A549 (cell line): ENCODE results near the gene SELENOM. TPM values are rescaled to one million over a fixed set of nuclear protein-coding genes. Genes with fewer than 3 reads are reported as not detected.

ENCODE experiments used
- ATAC-seq, 2 experiments: fragments of 200-7000 bp in 1 of 2; fragments of >200 bp in 1 of 2; cut with Nextera tagmentation in 1 of 2; cut with Tn5 transposase in 1 of 2; 3 replicates each; pipeline versions ENCODE4 v1.8.0 to v1.9.1; 2018 to 2020; ENCODE audit warnings: mild to moderate bottlenecking in 1 of 2, moderate library complexity in 1 of 2
- CTCF ChIA-PET: fragments of 300-600 bp; sonication (Branson Sonifier 250); formaldehyde crosslinking; extraction: SDS; loops from one replicate; lab custom pipeline; 2021; ENCODE audit warnings: antibody characterized with exemption, inconsistent platforms; lab: Yijun Ruan, JAX
- POLR2A ChIA-PET: fragments of 350-600 bp; formaldehyde crosslinking; extraction: SDS; loops from one replicate; lab custom pipeline; 2021; ENCODE audit warnings: antibody characterized with exemption, inconsistent platforms; lab: Yijun Ruan, JAX
- DNase-seq, 2 experiments: peaks; one replicate each; pipeline versions ENCODE4 v3.0.0 to v3.0.0-alpha.2; 2011 to 2016; ENCODE audit warnings: low read depth in 1 of 2, low spot score in 1 of 2
- FAIRE-seq: peaks from 2 replicates; lab custom pipeline; 2011; peaks lifted over from hg19 to GRCh38; lab: Jason Lieb, UNC
- H3K27ac ChIP-seq, 2 experiments: fragments of >200 bp; sonication (Bioruptor Twin); formaldehyde crosslinking; 3 replicates each; pipeline ENCODE4 v1.5.1; 2016 to 2017
- H3K4me1 ChIP-seq: fragments of >200 bp; sonication (Bioruptor Twin); formaldehyde crosslinking; 3 replicates; pipeline ENCODE4 v1.6.1; 2016
- H3K4me2 ChIP-seq: fragments of >200 bp; sonication (Bioruptor Twin); formaldehyde crosslinking; 3 replicates; pipeline ENCODE4 v1.6.1; 2016
- H3K4me3 ChIP-seq: fragments of >200 bp; sonication (Bioruptor Twin); formaldehyde crosslinking; 3 replicates; pipeline ENCODE4 v1.5.1; 2016
- H3K9me3 ChIP-seq: fragments of >200 bp; sonication (Bioruptor Twin); formaldehyde crosslinking; 3 replicates; pipeline ENCODE4 v1.6.1; 2016
- EHF ChIP-seq: fragments of 250-450 bp; sonication (Bioruptor Pico); IDR thresholded peaks from 2 replicates; pipeline ENCODE4 v1.5.0; 2020; ENCODE audit warnings: mild to moderate bottlenecking
- MYC ChIP-seq: IDR thresholded peaks from 2 replicates; pipeline ENCODE4 v1.6.1; 2012; ENCODE audit warnings: mild to moderate bottlenecking, inconsistent platforms, low read length, improper control_type of control experiment, borderline replicate concordance
- NFE2L2 ChIP-seq: fragments of 150-350 bp; conservative IDR thresholded peaks from 2 replicates; pipeline ENCODE4 v1.6.1; 2014; ENCODE audit warnings: low read length
- POLR2A ChIP-seq: IDR thresholded peaks from 2 replicates; pipeline ENCODE4 v1.6.1; 2012; ENCODE audit warnings: mild to moderate bottlenecking, low read length
- RAD21 ChIP-seq, 2 experiments: fragments of >200 bp in 1 of 2; sonication (Bioruptor Twin) in 1 of 2; formaldehyde crosslinking in 1 of 2; IDR thresholded peaks in 1 of 2; conservative IDR thresholded peaks in 1 of 2; 2 replicates in 1 of 2; 3 replicates in 1 of 2; pipeline ENCODE4 v1.6.1; 2012 to 2018; ENCODE audit warnings: inconsistent platforms in 1 of 2
- RARB ChIP-seq: fragments of 250-450 bp; sonication (Bioruptor Pico); IDR thresholded peaks from 2 replicates; pipeline ENCODE4 v1.8.0; 2021; ENCODE audit warnings: mild to moderate bottlenecking, moderate library complexity
- SMC3 ChIP-seq: fragments of >200 bp; sonication (Bioruptor Twin); formaldehyde crosslinking; IDR thresholded peaks from 3 replicates; pipeline ENCODE4 v1.6.1; 2018; ENCODE audit warnings: inconsistent platforms
- whole genome bisulfite sequencing: methylation state at CpG from one replicate; pipeline ENCODE4 v1.1.6; 2017; ENCODE audit errors: missing lambda C conversion rate; 5-methylcytosine and 5-hydroxymethylcytosine counted together
- polyA plus RNA-seq, 4 experiments: library from polyadenylated mRNA; depleted of rRNA in 3 of 4; stranded (reverse); fragments of >200 nt; fragmentation: RNase III in 1 of 4; extraction: RNeasy Plus Mini Kit Qiagen cat#74134 plus additional on column Dnase treatment in 1 of 4; gene quantifications; 2 replicates in 3 of 4; 3 replicates in 1 of 4; pipeline ENCODE4 v1.2.3, GENCODE V29; 2011 to 2017
- TF ChIP-seq, protein P1 (sequence below): fragments of >200 bp; sonication (Bioruptor Twin); formaldehyde crosslinking; IDR thresholded peaks from 3 replicates; pipeline ENCODE4 v1.5.1; 2016
- TF ChIP-seq, protein P2 (sequence below): fragments of 250-450 bp; sonication (Bioruptor Pico); IDR thresholded peaks from 2 replicates; pipeline ENCODE4 v1.5.0; 2021; ENCODE audit warnings: mild to moderate bottlenecking, moderate library complexity, borderline replicate concordance
- TF ChIP-seq, protein P3 (sequence below): fragments of 250-450 bp; sonication (Bioruptor Pico); IDR thresholded peaks from 2 replicates; pipeline ENCODE4 v1.5.0; 2020; ENCODE audit warnings: low read depth, mild to moderate bottlenecking, moderate library complexity

The SELENOM gene
- polyA plus RNA-seq, 2 of the 4 experiments (the other 2 are of a cell fraction), result 15.3 to 46.5 TPM

DNA sequence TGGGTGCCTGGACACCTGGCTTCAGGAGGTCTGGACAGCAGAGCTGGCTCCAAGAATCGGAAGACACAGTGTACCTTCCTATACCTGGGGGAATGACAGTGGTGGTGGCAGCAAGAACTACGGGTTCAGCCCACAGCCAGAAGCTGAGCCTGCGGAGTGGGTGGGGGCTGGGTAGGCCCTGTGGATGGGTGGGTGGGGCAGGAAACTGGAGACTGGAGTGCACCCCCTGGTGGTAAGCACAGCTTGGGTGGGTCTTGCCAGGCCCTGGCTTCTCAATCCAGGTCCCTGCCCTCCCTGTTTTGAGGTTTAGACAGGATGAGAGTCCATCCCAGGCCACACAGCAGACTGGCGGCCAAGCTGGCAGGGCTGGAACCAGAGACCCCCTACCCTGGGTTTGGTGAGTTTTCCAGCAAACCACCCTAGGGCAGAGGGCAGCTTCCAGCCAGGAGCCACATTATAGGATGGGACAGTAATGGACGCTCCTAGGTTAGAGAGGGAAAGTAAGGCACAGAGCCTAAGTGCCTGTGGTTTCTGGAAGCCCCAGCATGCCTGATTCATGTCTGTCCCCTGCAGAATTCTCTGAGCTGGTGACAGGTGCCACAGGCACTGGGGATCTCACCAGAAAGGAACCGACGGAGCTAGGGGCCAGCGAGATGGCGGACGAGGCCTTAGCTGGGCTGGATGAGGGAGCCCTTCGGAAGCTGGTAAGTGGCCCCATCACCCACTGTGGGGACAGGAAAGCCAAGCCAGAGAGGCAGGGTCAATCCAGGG lies 24.6 kb downstream of the SELENOM start:
- Histone ChIP-seq H3K27ac (peak overlapping the region; percentile 92 to 94), H3K9me3 (no peaks in the 10 kb centered on the region), H3K4me3 (peak overlapping the region; percentile 95), H3K4me1 (peaks cover 31% of the 10 kb centered on the region), H3K4me2 (peak overlapping the region; percentile 99)
- FAIRE-seq, result no peak
- peak; percentile 74 to 76 for DNase-seq
- TF ChIP-seq, protein P1, sequence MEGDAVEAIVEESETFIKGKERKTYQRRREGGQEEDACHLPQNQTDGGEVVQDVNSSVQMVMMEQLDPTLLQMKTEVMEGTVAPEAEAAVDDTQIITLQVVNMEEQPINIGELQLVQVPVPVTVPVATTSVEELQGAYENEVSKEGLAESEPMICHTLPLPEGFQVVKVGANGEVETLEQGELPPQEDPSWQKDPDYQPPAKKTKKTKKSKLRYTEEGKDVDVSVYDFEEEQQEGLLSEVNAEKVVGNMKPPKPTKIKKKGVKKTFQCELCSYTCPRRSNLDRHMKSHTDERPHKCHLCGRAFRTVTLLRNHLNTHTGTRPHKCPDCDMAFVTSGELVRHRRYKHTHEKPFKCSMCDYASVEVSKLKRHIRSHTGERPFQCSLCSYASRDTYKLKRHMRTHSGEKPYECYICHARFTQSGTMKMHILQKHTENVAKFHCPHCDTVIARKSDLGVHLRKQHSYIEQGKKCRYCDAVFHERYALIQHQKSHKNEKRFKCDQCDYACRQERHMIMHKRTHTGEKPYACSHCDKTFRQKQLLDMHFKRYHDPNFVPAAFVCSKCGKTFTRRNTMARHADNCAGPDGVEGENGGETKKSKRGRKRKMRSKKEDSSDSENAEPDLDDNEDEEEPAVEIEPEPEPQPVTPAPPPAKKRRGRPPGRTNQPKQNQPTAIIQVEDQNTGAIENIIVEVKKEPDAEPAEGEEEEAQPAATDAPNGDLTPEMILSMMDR, result peak; percentile 53
- TF ChIP-seq RAD21 (conservative IDR thresholded peaks at IDR 0.05 in 1 of 2, IDR thresholded peaks at IDR 0.05 in 1 of 2) (peak; percentile 31 to 52), SMC3 (peak; percentile 70), RARB (CRISPR knock-in tag) (no peak)
- TF ChIP-seq, protein P2, sequence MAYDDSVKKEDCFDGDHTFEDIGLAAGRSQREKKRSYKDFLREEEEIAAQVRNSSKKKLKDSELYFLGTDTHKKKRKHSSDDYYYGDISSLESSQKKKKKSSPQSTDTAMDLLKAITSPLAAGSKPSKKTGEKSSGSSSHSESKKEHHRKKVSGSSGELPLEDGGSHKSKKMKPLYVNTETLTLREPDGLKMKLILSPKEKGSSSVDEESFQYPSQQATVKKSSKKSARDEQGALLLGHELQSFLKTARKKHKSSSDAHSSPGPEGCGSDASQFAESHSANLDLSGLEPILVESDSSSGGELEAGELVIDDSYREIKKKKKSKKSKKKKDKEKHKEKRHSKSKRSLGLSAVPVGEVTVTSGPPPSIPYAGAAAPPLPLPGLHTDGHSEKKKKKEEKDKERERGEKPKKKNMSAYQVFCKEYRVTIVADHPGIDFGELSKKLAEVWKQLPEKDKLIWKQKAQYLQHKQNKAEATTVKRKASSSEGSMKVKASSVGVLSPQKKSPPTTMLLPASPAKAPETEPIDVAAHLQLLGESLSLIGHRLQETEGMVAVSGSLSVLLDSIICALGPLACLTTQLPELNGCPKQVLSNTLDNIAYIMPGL (CRISPR knock-in tag), result no peak
- POLR2A ChIA-PET, result interaction anchor here (1.1 to 4.3 kb wide), 2 partner anchors 9 to 114 kb away, joined by 3 to 58 read pairs; partner anchors contain the start of genes MORC2 and TUG1
- CTCF ChIA-PET, result interaction anchor here (0.6 to 5.1 kb wide), 29 partner anchors 9 to 327 kb away, joined by 3 to 34 read pairs (median 4); partner anchors contain the start of genes MORC2, SELENOM and TUG1
- WGBS, result 68% methylated on average over 9 of the region's 11 CpGs
- ATAC-seq, result peak; percentile 31 to 66; a peak in 5 of 6 replicates

DNA sequence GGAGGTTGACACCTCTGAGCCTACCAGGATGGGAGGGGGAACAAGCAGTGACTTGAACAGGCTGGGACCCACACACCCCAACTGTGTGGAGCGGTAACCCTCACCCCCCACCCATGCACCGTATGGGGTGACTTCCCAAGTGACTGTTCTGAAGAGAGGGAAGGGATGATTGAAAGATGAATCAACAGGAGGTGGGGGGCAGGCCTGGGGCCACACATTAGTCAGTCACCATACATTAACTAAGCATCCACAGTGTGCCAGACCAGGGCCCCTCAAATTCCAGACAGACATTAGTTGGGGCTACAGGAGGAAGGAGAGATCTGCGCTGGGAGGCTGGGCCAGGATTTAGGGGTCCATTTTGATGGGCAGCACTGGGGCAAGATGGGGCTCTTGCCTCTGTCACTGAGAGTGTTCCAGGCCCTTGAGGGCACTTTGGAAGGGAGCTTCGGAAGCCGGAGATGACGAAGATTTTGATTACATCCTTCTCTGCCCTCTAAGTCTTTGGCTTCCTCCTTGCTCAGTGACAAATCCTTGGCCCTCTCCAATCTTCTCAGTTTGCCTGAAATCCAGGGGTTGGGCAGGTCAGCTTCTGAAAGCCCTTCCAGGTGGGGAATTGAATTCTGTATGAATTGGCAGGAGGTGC lies 25.3 kb downstream of the SELENOM start:
- peaks cover 31% of the 10 kb centered on the region for H3K4me1 ChIP-seq
- FAIRE-seq (no peak), DNase-seq (no peak)
- H3K4me3 ChIP-seq, result peak overlapping the region; percentile 95
- WGBS, result 31% methylated on average over 5 of the region's 6 CpGs
- TF ChIP-seq, protein P2 (CRISPR knock-in tag), result no peak
- no peak for TF ChIP-seq POLR2A
- no peak for TF ChIP-seq MYC
- no peak for TF ChIP-seq NFE2L2
- TF ChIP-seq, protein P3, sequence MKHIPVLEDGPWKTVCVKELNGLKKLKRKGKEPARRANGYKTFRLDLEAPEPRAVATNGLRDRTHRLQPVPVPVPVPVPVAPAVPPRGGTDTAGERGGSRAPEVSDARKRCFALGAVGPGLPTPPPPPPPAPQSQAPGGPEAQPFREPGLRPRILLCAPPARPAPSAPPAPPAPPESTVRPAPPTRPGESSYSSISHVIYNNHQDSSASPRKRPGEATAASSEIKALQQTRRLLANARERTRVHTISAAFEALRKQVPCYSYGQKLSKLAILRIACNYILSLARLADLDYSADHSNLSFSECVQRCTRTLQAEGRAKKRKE (CRISPR knock-in tag), result no peak
- TF ChIP-seq EHF, result no peak
- TF ChIP-seq, all 56 proteins: peak for 0
- CTCF ChIA-PET, result interaction anchor here (0.6 to 5.1 kb wide), 23 partner anchors 8 to 327 kb away, joined by 3 to 34 read pairs (median 4); partner anchors contain the start of genes MORC2, SELENOM and TUG1
- Histone ChIP-seq H3K27ac (peak overlapping the region; percentile 92 to 94), H3K4me2 (peak overlapping the region; percentile 99), H3K9me3 (no peaks in the 10 kb centered on the region)
- peak; percentile 2 to 3; a peak in 3 of 6 replicates for ATAC-seq
- POLR2A ChIA-PET, result interaction anchor here (1.1 to 4.3 kb wide), 2 partner anchors 10 to 113 kb away, joined by 3 to 58 read pairs; partner anchors contain the start of genes MORC2 and TUG1
